Measurements from ENCODE around the gene EML6. TPM values are rescaled to one million over a fixed set of nuclear protein-coding genes. Genes with fewer than 3 reads are reported as not detected.

The EML6 gene
- total RNA-seq, 1 experiment from 2014 or later = 6.6 TPM

GRCh38 chr2:55000341-55000740 lies 276.9 kb downstream of the EML6 start:
- DNase-seq (ENCODE audit: low read depth, low spot score) (no peak), ATAC-seq (no peak)
- H2AFZ ChIP-seq (ENCODE audit: low read depth, low read length, poor library complexity, severe bottlenecking) = no peak overlapping the region
- H4K20me1 ChIP-seq (ENCODE audit: insufficient read depth) = peaks cover 67% of the 10 kb centered on the region
- H3K9ac ChIP-seq (ENCODE audit: low read length) = no peak overlapping the region
- BruUV-seq (replicated peaks) = no TSS peak
- intact Hi-C loops (cut with micrococcal nuclease) = loop anchor here (10.0 kb wide), 1 partner anchor 96 kb away; no protein-coding TSS in a partner anchor
- no peak overlapping the region for H3K4me2 ChIP-seq (ENCODE audit: low read length)
- no peak overlapping the region for H3K4me3 ChIP-seq (replicated peaks in 1 of 2; ENCODE audit: low read depth in 1 of 2, low read length in 2 of 2)
- POLR2A ChIA-PET = no interaction called here
- TF ChIP-seq SIN3A (IDR thresholded peaks at IDR 0.05; ENCODE audit: low read depth) (no peak), FOSL1 (IDR thresholded peaks at IDR 0.05; ENCODE audit: low read depth) (no peak), ZNF274 (IDR thresholded peaks at IDR 0.05; ENCODE audit: low read depth, low read length) (no peak), JUND (IDR thresholded peaks at IDR 0.05) (no peak), RAD21 (IDR thresholded peaks at IDR 0.05; ENCODE audit: low read depth) (no peak), SP1 (IDR thresholded peaks at IDR 0.05; ENCODE audit: low read depth) (no peak), SRF (IDR thresholded peaks at IDR 0.05; ENCODE audit: low read depth) (no peak), ZBTB33 (IDR thresholded peaks at IDR 0.05; ENCODE audit: extremely low read depth, insufficient replicate concordance, low read length) (no peak), TCF7L2 (IDR thresholded peaks at IDR 0.05; ENCODE audit: borderline replicate concordance, extremely low read depth, insufficient read depth, insufficient read length) (no peak), EGR1 (IDR thresholded peaks at IDR 0.05; ENCODE audit: low read depth) (no peak), POLR2A (IDR thresholded peaks at IDR 0.05; ENCODE audit: borderline replicate concordance, extremely low read depth, insufficient read depth, insufficient read length) (no peak)
- TF ChIP-seq, protein P1, sequence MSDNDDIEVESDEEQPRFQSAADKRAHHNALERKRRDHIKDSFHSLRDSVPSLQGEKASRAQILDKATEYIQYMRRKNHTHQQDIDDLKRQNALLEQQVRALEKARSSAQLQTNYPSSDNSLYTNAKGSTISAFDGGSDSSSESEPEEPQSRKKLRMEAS (IDR thresholded peaks at IDR 0.05) = no peak
- TF ChIP-seq, protein P2, sequence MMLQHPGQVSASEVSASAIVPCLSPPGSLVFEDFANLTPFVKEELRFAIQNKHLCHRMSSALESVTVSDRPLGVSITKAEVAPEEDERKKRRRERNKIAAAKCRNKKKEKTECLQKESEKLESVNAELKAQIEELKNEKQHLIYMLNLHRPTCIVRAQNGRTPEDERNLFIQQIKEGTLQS (IDR thresholded peaks at IDR 0.05) = no peak
- CTCF ChIA-PET = no interaction called here
- H3K79me2 ChIP-seq (ENCODE audit: insufficient read depth, low read length) = peaks cover 100% of the 10 kb centered on the region
- no peaks in the 10 kb centered on the region for H3K27me3 ChIP-seq (ENCODE audit: insufficient read depth, low read length)
- RAD21 ChIA-PET (ENCODE audit: low non-redundant PET in 1 of 2, low total read pairs in 2 of 2, uncharacterized antibody in 2 of 2, unreplicated experiment in 2 of 2) = no interaction called here
- H3K4me1 ChIP-seq (ENCODE audit: control insufficient read depth in 1 of 2, insufficient read depth in 2 of 2, low read length in 2 of 2) = peaks cover 7 to 8% of the 10 kb centered on the region in 2 experiments; a peak in 2 of 4 replicates
- H3K9me2 ChIP-seq (ENCODE audit: insufficient read depth) = no peaks in the 10 kb centered on the region
- H3K27ac ChIP-seq (ENCODE audit: low read depth, low read length) = no peak overlapping the region
- no peaks in the 10 kb centered on the region for H3K9me3 ChIP-seq (ENCODE audit: control insufficient read depth in 1 of 2, insufficient read depth in 1 of 2, low read depth in 1 of 2, low read length in 2 of 2)
- no peaks in the 10 kb centered on the region for H3K36me3 ChIP-seq (ENCODE audit: control insufficient read depth in 1 of 2, insufficient read depth in 2 of 2, low read length in 2 of 2)

Data from HCT116 (cell line).